Measurements from ENCODE around the gene STEAP4.

- TF ChIP-seq CTCF (conservative IDR thresholded peaks at IDR 0.05; ENCODE audit: low read depth in 2 of 2) (no peak), POLR2AphosphoS5 (IDR thresholded peaks at IDR 0.05; ENCODE audit: low read depth) (no peak), EZH2 (IDR thresholded peaks at IDR 0.05; ENCODE audit: low read depth, unreplicated experiment) (no peak), EZH2phosphoT487 (IDR thresholded peaks at IDR 0.05; ENCODE audit: unreplicated experiment) (no peak), CREB1 (CRISPR knock-in tag; IDR thresholded peaks at IDR 0.05; ENCODE audit: low read depth) (no peak), REST (IDR thresholded peaks at IDR 0.05; ENCODE audit: unreplicated experiment) (no peak), ETS1 (IDR thresholded peaks at IDR 0.05) (no peak), JUNB (IDR thresholded peaks at IDR 0.05; ENCODE audit: unreplicated experiment) (no peak), ZNF331 (CRISPR knock-in tag; IDR thresholded peaks at IDR 0.05; ENCODE audit: low read depth) (no peak)
These were observed 15.5 kb upstream of the STEAP4 start for GRCh38 chr7:88322151-88322550.

All from GM23338 (cell line).